Ishikawa (cell line): ENCODE data around the gene TPH2.
A peak's percentile ranks its signal among the peaks of the same experiment; 100 is the strongest.

Source experiments
- CEBPB ChIP-seq: IDR thresholded peaks from 2 replicates; pipeline ENCODE4 v1.6.1; 2012
- CREB1 ChIP-seq: IDR thresholded peaks from 2 replicates; pipeline ENCODE4 v1.6.1; 2012; ENCODE audit warnings: low read depth
- EGR1 ChIP-seq: IDR thresholded peaks from 2 replicates; pipeline ENCODE4 v1.6.1; 2012
- EP300 ChIP-seq: IDR thresholded peaks from 2 replicates; pipeline ENCODE4 v1.6.1; 2012; ENCODE audit warnings: borderline replicate concordance
- FOXM1 ChIP-seq: IDR thresholded peaks from 2 replicates; pipeline ENCODE4 v1.6.1; 2012; ENCODE audit warnings: low read depth, borderline replicate concordance
- NFIC ChIP-seq: IDR thresholded peaks from 2 replicates; pipeline ENCODE4 v1.6.1; 2012
- RAD21 ChIP-seq: IDR thresholded peaks from 2 replicates; pipeline ENCODE4 v1.6.1; 2012; ENCODE audit warnings: low read depth
- TAF1 ChIP-seq: IDR thresholded peaks from 2 replicates; pipeline ENCODE4 v1.6.1; 2012; ENCODE audit warnings: low read depth, mild to moderate bottlenecking
- TCF12 ChIP-seq: IDR thresholded peaks from 2 replicates; pipeline ENCODE4 v1.6.1; 2012; ENCODE audit warnings: low read depth
- YY1 ChIP-seq: IDR thresholded peaks from 2 replicates; pipeline ENCODE4 v1.6.1; 2012; ENCODE audit warnings: low read depth
- ZBTB7A ChIP-seq: IDR thresholded peaks from 2 replicates; pipeline ENCODE4 v1.6.1; 2012; ENCODE audit warnings: low read depth
- TF ChIP-seq, protein P1 (sequence below): IDR thresholded peaks from 2 replicates; pipeline ENCODE4 v1.6.1; 2012; ENCODE audit warnings: low read depth, mild to moderate bottlenecking
- TF ChIP-seq, protein P2 (sequence below): IDR thresholded peaks from 2 replicates; pipeline ENCODE4 v1.6.1; 2012

DNA sequence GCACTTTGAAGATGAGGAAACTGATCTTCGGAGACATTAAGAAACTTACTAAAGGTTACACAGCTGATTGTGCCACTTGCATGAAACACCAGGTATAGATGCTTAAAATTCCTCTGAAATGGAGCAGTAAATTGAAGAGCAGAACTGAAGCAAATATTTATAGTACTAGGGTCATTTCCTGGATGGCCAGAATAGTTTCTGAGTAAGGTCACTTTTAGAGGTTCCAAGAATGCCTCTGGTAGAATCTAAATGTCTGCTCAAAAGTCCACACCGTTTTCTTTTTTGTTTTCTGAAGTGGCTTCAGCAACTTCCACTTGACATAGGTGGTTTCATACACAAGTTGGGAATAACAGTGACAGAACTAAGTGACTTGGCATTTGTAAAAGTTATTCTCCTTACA lies 19.4 kb downstream of the TPH2 start:
- TF ChIP-seq, protein P1, sequence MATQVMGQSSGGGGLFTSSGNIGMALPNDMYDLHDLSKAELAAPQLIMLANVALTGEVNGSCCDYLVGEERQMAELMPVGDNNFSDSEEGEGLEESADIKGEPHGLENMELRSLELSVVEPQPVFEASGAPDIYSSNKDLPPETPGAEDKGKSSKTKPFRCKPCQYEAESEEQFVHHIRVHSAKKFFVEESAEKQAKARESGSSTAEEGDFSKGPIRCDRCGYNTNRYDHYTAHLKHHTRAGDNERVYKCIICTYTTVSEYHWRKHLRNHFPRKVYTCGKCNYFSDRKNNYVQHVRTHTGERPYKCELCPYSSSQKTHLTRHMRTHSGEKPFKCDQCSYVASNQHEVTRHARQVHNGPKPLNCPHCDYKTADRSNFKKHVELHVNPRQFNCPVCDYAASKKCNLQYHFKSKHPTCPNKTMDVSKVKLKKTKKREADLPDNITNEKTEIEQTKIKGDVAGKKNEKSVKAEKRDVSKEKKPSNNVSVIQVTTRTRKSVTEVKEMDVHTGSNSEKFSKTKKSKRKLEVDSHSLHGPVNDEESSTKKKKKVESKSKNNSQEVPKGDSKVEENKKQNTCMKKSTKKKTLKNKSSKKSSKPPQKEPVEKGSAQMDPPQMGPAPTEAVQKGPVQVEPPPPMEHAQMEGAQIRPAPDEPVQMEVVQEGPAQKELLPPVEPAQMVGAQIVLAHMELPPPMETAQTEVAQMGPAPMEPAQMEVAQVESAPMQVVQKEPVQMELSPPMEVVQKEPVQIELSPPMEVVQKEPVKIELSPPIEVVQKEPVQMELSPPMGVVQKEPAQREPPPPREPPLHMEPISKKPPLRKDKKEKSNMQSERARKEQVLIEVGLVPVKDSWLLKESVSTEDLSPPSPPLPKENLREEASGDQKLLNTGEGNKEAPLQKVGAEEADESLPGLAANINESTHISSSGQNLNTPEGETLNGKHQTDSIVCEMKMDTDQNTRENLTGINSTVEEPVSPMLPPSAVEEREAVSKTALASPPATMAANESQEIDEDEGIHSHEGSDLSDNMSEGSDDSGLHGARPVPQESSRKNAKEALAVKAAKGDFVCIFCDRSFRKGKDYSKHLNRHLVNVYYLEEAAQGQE = no peak
- TF ChIP-seq ZBTB7A (no peak), EP300 (peak; percentile 63; the same call in 1 of the 2 replicates), CREB1 (no peak), NFIC (no peak; the same call in 1 of the 2 replicates), FOXM1 (no peak; the same call in 1 of the 2 replicates), YY1 (no peak), TAF1 (no peak), CEBPB (no peak; the same call in 1 of the 2 replicates), TCF12 (peak; percentile 77), RAD21 (no peak), EGR1 (no peak)
- TF ChIP-seq, protein P2, sequence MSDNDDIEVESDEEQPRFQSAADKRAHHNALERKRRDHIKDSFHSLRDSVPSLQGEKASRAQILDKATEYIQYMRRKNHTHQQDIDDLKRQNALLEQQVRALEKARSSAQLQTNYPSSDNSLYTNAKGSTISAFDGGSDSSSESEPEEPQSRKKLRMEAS = no peak
